ENCODE results near the gene FGD4.

DNA sequence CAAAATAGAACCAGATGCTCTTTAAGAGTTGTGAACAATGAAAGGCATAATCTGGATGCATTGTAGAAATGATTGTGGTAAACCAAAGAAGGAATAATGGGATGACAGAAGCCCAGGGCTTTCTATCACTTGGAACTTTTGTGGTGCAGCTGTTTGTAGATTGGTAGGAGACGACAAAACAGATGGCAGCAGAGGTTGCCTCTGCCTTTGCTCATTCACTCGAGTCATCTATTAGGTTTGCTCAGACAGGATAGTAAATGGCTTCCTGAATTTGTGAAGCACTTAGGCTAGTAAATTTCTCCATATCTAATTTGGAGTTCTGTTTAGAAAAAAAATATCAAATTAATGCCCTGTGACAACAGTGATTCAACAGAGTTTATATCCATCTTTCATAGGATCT, 78.4 kb downstream of the FGD4 start:
- TF ChIP-seq, protein P1, sequence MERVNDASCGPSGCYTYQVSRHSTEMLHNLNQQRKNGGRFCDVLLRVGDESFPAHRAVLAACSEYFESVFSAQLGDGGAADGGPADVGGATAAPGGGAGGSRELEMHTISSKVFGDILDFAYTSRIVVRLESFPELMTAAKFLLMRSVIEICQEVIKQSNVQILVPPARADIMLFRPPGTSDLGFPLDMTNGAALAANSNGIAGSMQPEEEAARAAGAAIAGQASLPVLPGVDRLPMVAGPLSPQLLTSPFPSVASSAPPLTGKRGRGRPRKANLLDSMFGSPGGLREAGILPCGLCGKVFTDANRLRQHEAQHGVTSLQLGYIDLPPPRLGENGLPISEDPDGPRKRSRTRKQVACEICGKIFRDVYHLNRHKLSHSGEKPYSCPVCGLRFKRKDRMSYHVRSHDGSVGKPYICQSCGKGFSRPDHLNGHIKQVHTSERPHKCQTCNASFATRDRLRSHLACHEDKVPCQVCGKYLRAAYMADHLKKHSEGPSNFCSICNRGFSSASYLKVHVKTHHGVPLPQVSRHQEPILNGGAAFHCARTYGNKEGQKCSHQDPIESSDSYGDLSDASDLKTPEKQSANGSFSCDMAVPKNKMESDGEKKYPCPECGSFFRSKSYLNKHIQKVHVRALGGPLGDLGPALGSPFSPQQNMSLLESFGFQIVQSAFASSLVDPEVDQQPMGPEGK (CRISPR knock-in tag; IDR thresholded peaks at IDR 0.05; ENCODE audit: borderline replicate concordance), result no peak
- no peak for TF ChIP-seq ARNTL (CRISPR knock-in tag; IDR thresholded peaks at IDR 0.05; ENCODE audit: borderline replicate concordance, low read depth)

Measured in SK-N-SH treated with all-trans-retinoic acid at 6 μM for 48 hours (cell line).